A549 (cell line): ENCODE data around the gene VPS51. TPM values are rescaled to one million over a fixed set of nuclear protein-coding genes. Genes with fewer than 3 reads are reported as not detected.
A peak's percentile ranks its signal among the peaks of the same experiment; 100 is the strongest.

ENCODE experiments used
- ATAC-seq, 2 experiments: fragments of 200-7000 bp in 1 of 2; fragments of >200 bp in 1 of 2; cut with Nextera tagmentation in 1 of 2; cut with Tn5 transposase in 1 of 2; 3 replicates each; pipeline versions ENCODE4 v1.8.0 to v1.9.1; 2018 to 2020; ENCODE audit warnings: mild to moderate bottlenecking in 1 of 2, moderate library complexity in 1 of 2
- CTCF ChIA-PET: fragments of 300-600 bp; sonication (Branson Sonifier 250); formaldehyde crosslinking; extraction: SDS; loops from one replicate; lab custom pipeline; 2021; ENCODE audit warnings: antibody characterized with exemption, inconsistent platforms; lab: Yijun Ruan, JAX
- POLR2A ChIA-PET: fragments of 350-600 bp; formaldehyde crosslinking; extraction: SDS; loops from one replicate; lab custom pipeline; 2021; ENCODE audit warnings: antibody characterized with exemption, inconsistent platforms; lab: Yijun Ruan, JAX
- DNase-seq, 2 experiments: peaks; one replicate each; pipeline versions ENCODE4 v3.0.0 to v3.0.0-alpha.2; 2011 to 2016; ENCODE audit warnings: low read depth in 1 of 2, low spot score in 1 of 2
- FAIRE-seq: peaks from 2 replicates; lab custom pipeline; 2011; peaks lifted over from hg19 to GRCh38; lab: Jason Lieb, UNC
- H3K27ac ChIP-seq, 2 experiments: fragments of >200 bp; sonication (Bioruptor Twin); formaldehyde crosslinking; 3 replicates each; pipeline ENCODE4 v1.5.1; 2016 to 2017
- H3K4me1 ChIP-seq: fragments of >200 bp; sonication (Bioruptor Twin); formaldehyde crosslinking; 3 replicates; pipeline ENCODE4 v1.6.1; 2016
- H3K4me2 ChIP-seq: fragments of >200 bp; sonication (Bioruptor Twin); formaldehyde crosslinking; 3 replicates; pipeline ENCODE4 v1.6.1; 2016
- H3K4me3 ChIP-seq: fragments of >200 bp; sonication (Bioruptor Twin); formaldehyde crosslinking; 3 replicates; pipeline ENCODE4 v1.5.1; 2016
- H3K9me3 ChIP-seq: fragments of >200 bp; sonication (Bioruptor Twin); formaldehyde crosslinking; 3 replicates; pipeline ENCODE4 v1.6.1; 2016
- ATOH8 ChIP-seq: fragments of 250-450 bp; sonication (Bioruptor Pico); IDR thresholded peaks from 2 replicates; pipeline ENCODE4 v1.5.0; 2020; ENCODE audit warnings: low read depth, mild to moderate bottlenecking, moderate library complexity
- CBX2 ChIP-seq: fragments of 200-600 bp; sonication (generic); IDR thresholded peaks from 2 replicates; pipeline ENCODE4 v1.6.1; 2016; ENCODE audit warnings: low read depth, mild to moderate bottlenecking, borderline replicate concordance
- CEBPB ChIP-seq, 2 experiments: fragments of >200 bp in 1 of 2; sonication (Bioruptor Twin) in 1 of 2; formaldehyde crosslinking in 1 of 2; IDR thresholded peaks; 2 replicates each; pipeline ENCODE4 v1.6.1; 2012 to 2016
- CHD4 ChIP-seq: fragments of 200-600 bp; sonication (generic); IDR thresholded peaks from 2 replicates; pipeline ENCODE4 v1.6.1; 2016; ENCODE audit warnings: antibody characterized with exemption, mild to moderate bottlenecking, borderline replicate concordance
- CTCF ChIP-seq: fragments of >200 bp; sonication (Bioruptor Twin); formaldehyde crosslinking; IDR thresholded peaks from 3 replicates; pipeline ENCODE4 v1.5.1; 2016
- E2F6 ChIP-seq: IDR thresholded peaks from 2 replicates; pipeline ENCODE4 v1.6.1; 2012; ENCODE audit warnings: low read depth, borderline replicate concordance
- FOSB ChIP-seq: fragments of 250-450 bp; sonication (Bioruptor Pico); IDR thresholded peaks from 2 replicates; pipeline ENCODE4 v1.5.0; 2020; ENCODE audit warnings: mild to moderate bottlenecking, moderate library complexity
- FOXS1 ChIP-seq: fragments of 250-450 bp; sonication (Bioruptor Pico); IDR thresholded peaks from 2 replicates; pipeline ENCODE4 v1.5.0; 2020; ENCODE audit warnings: mild to moderate bottlenecking, moderate library complexity
- HES2 ChIP-seq: fragments of >200 bp; sonication (Bioruptor Twin); formaldehyde crosslinking; IDR thresholded peaks from 2 replicates; pipeline ENCODE4 v1.6.1; 2016
- HOXB5 ChIP-seq: fragments of 250-450 bp; sonication (Bioruptor Pico); IDR thresholded peaks from 2 replicates; pipeline ENCODE4 v1.5.0; 2020; ENCODE audit warnings: mild to moderate bottlenecking, moderate library complexity
- JUN ChIP-seq, 2 experiments: fragments of >200 bp; sonication (Bioruptor Twin); formaldehyde crosslinking; IDR thresholded peaks; 2 replicates in 1 of 2; 3 replicates in 1 of 2; pipeline ENCODE4 v1.6.1; 2016 to 2017
- MAX ChIP-seq: IDR thresholded peaks from 2 replicates; pipeline ENCODE4 v1.6.1; 2012
- MYC ChIP-seq: IDR thresholded peaks from 2 replicates; pipeline ENCODE4 v1.6.1; 2012; ENCODE audit warnings: mild to moderate bottlenecking, inconsistent platforms, low read length, improper control_type of control experiment, borderline replicate concordance
- NR3C1 ChIP-seq: fragments of >200 bp; sonication (Bioruptor Twin); formaldehyde crosslinking; IDR thresholded peaks from 3 replicates; pipeline ENCODE4 v1.6.1; 2017
- POLR2AphosphoS2 ChIP-seq: conservative IDR thresholded peaks from 2 replicates; pipeline ENCODE4 v1.6.1; 2012; ENCODE audit warnings: low read length, improper control_type of control experiment, inconsistent platforms
- RAD21 ChIP-seq, 2 experiments: fragments of >200 bp in 1 of 2; sonication (Bioruptor Twin) in 1 of 2; formaldehyde crosslinking in 1 of 2; IDR thresholded peaks in 1 of 2; conservative IDR thresholded peaks in 1 of 2; 2 replicates in 1 of 2; 3 replicates in 1 of 2; pipeline ENCODE4 v1.6.1; 2012 to 2018; ENCODE audit warnings: inconsistent platforms in 1 of 2
- RCOR1 ChIP-seq: fragments of 150-350 bp; IDR thresholded peaks from 2 replicates; pipeline ENCODE4 v1.6.1; 2014; ENCODE audit warnings: antibody characterized with exemption, low read length, low read depth
- RFX5 ChIP-seq: fragments of 450-650 bp; IDR thresholded peaks from 2 replicates; pipeline ENCODE4 v1.7.1; 2014; ENCODE audit warnings: antibody characterized with exemption, mild to moderate bottlenecking, moderate library complexity
- RNF2 ChIP-seq: fragments of 200-600 bp; sonication (generic); IDR thresholded peaks from 2 replicates; pipeline ENCODE4 v1.6.1; 2016; ENCODE audit warnings: low read depth, mild to moderate bottlenecking, antibody characterized with exemption, moderate library complexity, borderline replicate concordance
- SMC3 ChIP-seq: fragments of >200 bp; sonication (Bioruptor Twin); formaldehyde crosslinking; IDR thresholded peaks from 3 replicates; pipeline ENCODE4 v1.6.1; 2018; ENCODE audit warnings: inconsistent platforms
- TFCP2L1 ChIP-seq: fragments of 250-450 bp; sonication (Bioruptor Pico); IDR thresholded peaks from 2 replicates; pipeline ENCODE4 v1.5.0; 2021; ENCODE audit warnings: mild to moderate bottlenecking
- ZC3H11A ChIP-seq: fragments of 450-650 bp; IDR thresholded peaks from 2 replicates; pipeline ENCODE4 v1.6.1; 2014; ENCODE audit warnings: antibody characterized with exemption, mild to moderate bottlenecking
- ZNF302 ChIP-seq: fragments of 250-450 bp; sonication (Bioruptor Pico); IDR thresholded peaks from 2 replicates; pipeline ENCODE4 v1.9.0; 2021; ENCODE audit warnings: inconsistent platforms, mild to moderate bottlenecking, moderate library complexity
- WGBS: methylation state at CpG from one replicate; pipeline ENCODE4 v1.1.6; 2017; ENCODE audit errors: missing lambda C conversion rate; 5-methylcytosine and 5-hydroxymethylcytosine counted together
- polyA plus RNA-seq, 4 experiments: library from polyadenylated mRNA; depleted of rRNA in 3 of 4; stranded (reverse); fragments of >200 nt; fragmentation: RNase III in 1 of 4; extraction: RNeasy Plus Mini Kit Qiagen cat#74134 plus additional on column Dnase treatment in 1 of 4; gene quantifications; 2 replicates in 3 of 4; 3 replicates in 1 of 4; pipeline ENCODE4 v1.2.3, GENCODE V29; 2011 to 2017

VPS51 gene
- polyA plus RNA-seq, 2 of the 4 experiments (the other 2 are of a cell fraction) = 37.2 to 51.0 TPM

GRCh38 chr11:65108469-65109123 is 12.6 kb downstream of the VPS51 start (continued):
- TF ChIP-seq ZNF302 (no peak), CHD4 (no peak), HOXB5 (no peak)

GRCh38 chr11:65109231-65110198 is 13.5 kb downstream of the VPS51 start:
- WGBS = 84% methylated on average over 25 of the region's 36 CpGs
- Histone ChIP-seq H3K27ac (no peak overlapping the region), H3K4me1 (peaks cover 22% of the 10 kb centered on the region; the same call in 2 of the 3 replicates), H3K4me3 (no peak overlapping the region), H3K9me3 (no peaks in the 10 kb centered on the region), H3K4me2 (no peak overlapping the region)
- DNase-seq (no peak), FAIRE-seq (no peak), ATAC-seq (no peak)
- TF ChIP-seq ZNF302 (no peak), ZC3H11A (no peak), FOXS1 (no peak), POLR2AphosphoS2 (no peak), CTCF (no peak), HES2 (no peak), CBX2 (no peak), FOSB (CRISPR knock-in tag) (no peak), NR3C1 (no peak), ATOH8 (CRISPR knock-in tag) (no peak), RNF2 (no peak), TFCP2L1 (CRISPR knock-in tag) (no peak), MYC (no peak), E2F6 (no peak), HOXB5 (no peak), RFX5 (no peak)
- CTCF ChIA-PET = interaction anchor here (0.6 to 6.6 kb wide), 28 partner anchors 8 to 322 kb away, joined by 3 to 153 read pairs (median 6); partner anchors contain the start of genes ARL2, CDCA5, FAU and MRPL49
- POLR2A ChIA-PET = interaction anchor here (1.2 to 3.4 kb wide), 2 partner anchors 8 to 12 kb away, joined by 4 to 24 read pairs; partner anchors contain the start of genes FAU and MRPL49

GRCh38 chr11:65110354-65110861 is 14.4 kb downstream of the VPS51 start:
- ATAC-seq = peak; percentile 33 to 70
- no peaks in the 10 kb centered on the region for H3K9me3 ChIP-seq
- ChIA-PET CTCF (interaction anchor here (0.6 to 6.6 kb wide), 38 partner anchors 8 to 399 kb away, joined by 3 to 153 read pairs (median 4); partner anchors contain the start of genes ARL2, CDCA5, FAU and MRPL49), POLR2A (interaction anchor here (1.2 to 3.4 kb wide), 4 partner anchors 9 to 25 kb away, joined by 4 to 24 read pairs (median 10); partner anchors contain the start of genes FAU, MRPL49 and SYVN1)
- DNase-seq = peak; percentile 81 to 86
- H3K4me1 ChIP-seq = peaks cover 22% of the 10 kb centered on the region; the same call in 2 of the 3 replicates
- no peak for TF ChIP-seq FOXS1
- TF ChIP-seq SMC3 = peak; percentile 52
- 0 out of 5 replicates have a peak, but pooled peaks of 1 of the 2 experiments have one; percentile 38 for TF ChIP-seq JUN (IDR thresholded peaks at IDR 0.05)
- peak; percentile 49 to 53; a peak in 4 of 5 replicates for TF ChIP-seq RAD21 (conservative IDR thresholded peaks at IDR 0.05 in 1 of 2, IDR thresholded peaks at IDR 0.05 in 1 of 2)
- TF ChIP-seq RCOR1 = no peak
- no peak for TF ChIP-seq MAX
- TF ChIP-seq CTCF = peak; percentile 73
- TF ChIP-seq POLR2AphosphoS2 = no peak
- TF ChIP-seq CEBPB (IDR thresholded peaks at IDR 0.05) = peak in 1 of 2 experiments; percentile 60; a peak in 2 of 4 replicates
- TF ChIP-seq ZNF302 = no peak
- peak overlapping the region; percentile 35; the same call in 2 of the 3 replicates for H3K4me2 ChIP-seq
- WGBS = 6% methylated on average over 16 of the region's 18 CpGs
- H3K4me3 ChIP-seq = no peak overlapping the region
- no peak for FAIRE-seq
- peak overlapping the region in 1 of 2 experiments; percentile 69; a peak in 3 of 6 replicates for H3K27ac ChIP-seq
